ENCODE measurements around the gene TMEM108. TPM values are rescaled to one million over a fixed set of nuclear protein-coding genes. Genes with fewer than 3 reads are reported as not detected.

TMEM108 gene
- total RNA-seq, 1 experiment from 2014 or later: not detected

DNA sequence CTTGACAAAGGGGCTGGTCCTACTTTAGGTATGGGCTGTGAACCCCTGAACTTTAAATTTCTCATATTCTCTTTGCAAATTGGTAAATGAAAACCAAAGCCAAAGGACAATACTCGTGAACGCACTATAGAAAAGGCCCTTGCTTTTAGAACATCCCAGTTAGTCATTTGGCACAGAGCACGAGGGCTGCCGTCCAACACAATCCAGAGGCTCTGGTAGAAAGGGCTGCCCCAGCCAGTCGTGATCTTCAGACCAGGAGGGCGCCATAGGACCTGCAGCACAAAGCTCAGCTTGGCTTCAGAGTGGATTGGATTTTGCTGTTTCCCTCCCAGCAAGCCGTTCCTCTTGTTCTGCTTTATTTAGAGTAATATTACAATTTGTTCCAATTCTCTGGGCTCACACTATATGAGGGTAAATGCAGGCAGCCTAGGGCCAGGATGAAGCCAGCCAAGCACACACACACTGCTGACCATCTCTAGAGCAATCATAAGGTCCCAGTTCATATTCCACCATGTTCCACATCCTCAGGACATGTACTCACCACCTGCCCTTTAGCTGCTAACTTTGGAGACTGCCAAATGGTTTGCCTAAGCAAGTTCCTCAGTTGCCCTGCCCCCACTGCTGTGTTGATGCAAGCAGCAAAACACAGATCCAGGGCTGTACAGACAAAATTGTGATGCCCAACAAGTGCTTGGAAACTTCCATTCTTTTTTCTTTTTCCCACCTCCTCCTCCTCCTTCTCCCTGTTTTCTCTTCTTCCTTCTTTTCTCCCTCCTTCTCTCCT, 355.7 kb downstream of the TMEM108 start:
- Mint-ChIP-seq H3K9me3 (ENCODE audit: unreplicated experiment) (peaks cover 7% of the 10 kb centered on the region), H3K36me3 (ENCODE audit: insufficient read depth, unreplicated experiment) (no peaks in the 10 kb centered on the region), H3K27ac (ENCODE audit: low read depth, unreplicated experiment) (no peak overlapping the region), H3K27me3 (ENCODE audit: insufficient read depth, unreplicated experiment) (peaks cover 28% of the 10 kb centered on the region), H3K4me3 (ENCODE audit: unreplicated experiment) (no peak overlapping the region), H3K4me1 (ENCODE audit: insufficient read depth, unreplicated experiment) (peaks cover 6% of the 10 kb centered on the region)
- DNase-seq (ENCODE audit: unreplicated experiment): peak; percentile 57
- intact Hi-C loops (cut with micrococcal nuclease): no loop called here
- ChIA-PET CTCF (interaction anchor here (0.8 to 2.9 kb wide), 4 partner anchors 10 to 668 kb away, joined by 3 to 10 read pairs (median 4); no protein-coding TSS in a partner anchor), POLR2A (no interaction called here)
- TF ChIP-seq, protein P1, sequence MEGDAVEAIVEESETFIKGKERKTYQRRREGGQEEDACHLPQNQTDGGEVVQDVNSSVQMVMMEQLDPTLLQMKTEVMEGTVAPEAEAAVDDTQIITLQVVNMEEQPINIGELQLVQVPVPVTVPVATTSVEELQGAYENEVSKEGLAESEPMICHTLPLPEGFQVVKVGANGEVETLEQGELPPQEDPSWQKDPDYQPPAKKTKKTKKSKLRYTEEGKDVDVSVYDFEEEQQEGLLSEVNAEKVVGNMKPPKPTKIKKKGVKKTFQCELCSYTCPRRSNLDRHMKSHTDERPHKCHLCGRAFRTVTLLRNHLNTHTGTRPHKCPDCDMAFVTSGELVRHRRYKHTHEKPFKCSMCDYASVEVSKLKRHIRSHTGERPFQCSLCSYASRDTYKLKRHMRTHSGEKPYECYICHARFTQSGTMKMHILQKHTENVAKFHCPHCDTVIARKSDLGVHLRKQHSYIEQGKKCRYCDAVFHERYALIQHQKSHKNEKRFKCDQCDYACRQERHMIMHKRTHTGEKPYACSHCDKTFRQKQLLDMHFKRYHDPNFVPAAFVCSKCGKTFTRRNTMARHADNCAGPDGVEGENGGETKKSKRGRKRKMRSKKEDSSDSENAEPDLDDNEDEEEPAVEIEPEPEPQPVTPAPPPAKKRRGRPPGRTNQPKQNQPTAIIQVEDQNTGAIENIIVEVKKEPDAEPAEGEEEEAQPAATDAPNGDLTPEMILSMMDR (IDR thresholded peaks at IDR 0.05; ENCODE audit: unreplicated experiment): no peak
- no TSS peak for BruUV-seq (replicated peaks)

GRCh38 chr3:133394561-133395311, 356.5 kb downstream of the TMEM108 start:
- ChIA-PET POLR2A (no interaction called here), CTCF (interaction anchor here (0.6 to 2.9 kb wide), 6 partner anchors 28 to 668 kb away, joined by 3 to 10 read pairs (median 4); no protein-coding TSS in a partner anchor)
- Mint-ChIP-seq H3K9me3 (ENCODE audit: unreplicated experiment) (peaks cover 7% of the 10 kb centered on the region), H3K27me3 (ENCODE audit: insufficient read depth, unreplicated experiment) (peaks cover 32% of the 10 kb centered on the region), H3K27ac (ENCODE audit: low read depth, unreplicated experiment) (no peak overlapping the region), H3K4me3 (ENCODE audit: unreplicated experiment) (no peak overlapping the region), H3K4me1 (ENCODE audit: insufficient read depth, unreplicated experiment) (peaks cover 6% of the 10 kb centered on the region), H3K36me3 (ENCODE audit: insufficient read depth, unreplicated experiment) (no peaks in the 10 kb centered on the region)
- TF ChIP-seq, protein P1 (IDR thresholded peaks at IDR 0.05; ENCODE audit: unreplicated experiment): no peak
- intact Hi-C loops (cut with micrococcal nuclease): no loop called here
- DNase-seq (ENCODE audit: unreplicated experiment): no peak
- no TSS peak for BruUV-seq (replicated peaks)

GRCh38 chr3:133396906-133397305, 358.7 kb downstream of the TMEM108 start:
- DNase-seq (ENCODE audit: unreplicated experiment): no peak
- peaks cover 7% of the 10 kb centered on the region for H3K9me3 Mint-ChIP-seq (ENCODE audit: unreplicated experiment)
- BruUV-seq (replicated peaks): no TSS peak
- TF ChIP-seq, protein P1 (IDR thresholded peaks at IDR 0.05; ENCODE audit: unreplicated experiment): no peak
- H3K27me3 Mint-ChIP-seq (ENCODE audit: insufficient read depth, unreplicated experiment): peaks cover 32% of the 10 kb centered on the region
- H3K4me1 Mint-ChIP-seq (ENCODE audit: insufficient read depth, unreplicated experiment): peaks cover 6% of the 10 kb centered on the region
- ChIA-PET CTCF (interaction anchor here (0.6 to 1.1 kb wide), 2 partner anchors 355 to 1127 kb away, joined by 3 to 5 read pairs; no protein-coding TSS in a partner anchor), POLR2A (no interaction called here)
- no peaks in the 10 kb centered on the region for H3K36me3 Mint-ChIP-seq (ENCODE audit: insufficient read depth, unreplicated experiment)
- H3K27ac Mint-ChIP-seq (ENCODE audit: low read depth, unreplicated experiment): no peak overlapping the region
- H3K4me3 Mint-ChIP-seq (ENCODE audit: unreplicated experiment): no peak overlapping the region
- intact Hi-C loops (cut with micrococcal nuclease): no loop called here

DNA sequence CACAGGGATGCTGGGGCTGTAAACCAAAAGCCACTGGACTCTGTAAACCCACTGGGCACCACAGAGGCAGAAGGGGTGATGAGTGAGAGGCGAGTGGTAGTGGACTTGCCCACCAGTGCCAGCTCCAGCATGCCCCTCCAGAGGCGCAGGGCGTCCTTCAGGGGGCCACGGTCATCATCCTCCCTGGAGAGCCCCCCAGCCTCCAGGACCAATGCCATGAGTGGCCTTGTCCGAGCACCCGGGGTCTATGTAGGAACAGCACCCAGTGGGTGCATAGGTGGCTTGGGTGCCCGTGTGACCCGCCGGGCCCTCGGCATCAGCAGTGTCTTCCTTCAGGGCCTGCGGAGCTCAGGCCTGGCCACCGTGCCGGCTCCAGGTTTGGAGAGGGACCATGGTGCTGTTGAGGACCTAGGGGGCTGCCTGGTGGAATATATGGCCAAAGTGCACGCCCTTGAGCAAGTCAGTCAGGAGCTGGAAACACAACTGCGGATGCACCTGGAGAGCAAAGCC, 361.9 kb downstream of the TMEM108 start, which contains the start of gene BFSP2:
TSS of gene BFSP2 (plus strand) at position 51 of the 510 bp plus-strand sequence. CDS start at position 79, 28 bp downstream.
- POLR2A ChIA-PET: interaction anchor here (0.6 kb wide), 1 partner anchor 443 kb away, joined by 3 read pairs; no protein-coding TSS in a partner anchor
- no TSS peak for BruUV-seq (replicated peaks)
- intact Hi-C loops (cut with micrococcal nuclease): no loop called here
- no peak for DNase-seq (ENCODE audit: unreplicated experiment)
- CTCF ChIA-PET: interaction anchor here (0.5 to 1.3 kb wide), 8 partner anchors 9 to 674 kb away, joined by 3 to 5 read pairs (median 4); partner anchors contain the start of gene CDV3
- TF ChIP-seq, protein P1 (IDR thresholded peaks at IDR 0.05; ENCODE audit: unreplicated experiment): no peak
- Mint-ChIP-seq H3K36me3 (ENCODE audit: insufficient read depth, unreplicated experiment) (no peaks in the 10 kb centered on the region), H3K27me3 (ENCODE audit: insufficient read depth, unreplicated experiment) (peaks cover 32% of the 10 kb centered on the region), H3K4me3 (ENCODE audit: unreplicated experiment) (no peak within 1 kb of the TSS), H3K9me3 (ENCODE audit: unreplicated experiment) (no peaks in the 10 kb centered on the region), H3K27ac (ENCODE audit: low read depth, unreplicated experiment) (no peak within 1 kb of the TSS), H3K4me1 (ENCODE audit: insufficient read depth, unreplicated experiment) (no peaks in the 10 kb centered on the region)
